22Rv1 (cell line): ENCODE measurements around the gene SERAC1.

Experiments
- H3K27ac ChIP-seq: fragments of 450-650 bp; 2 replicates; pipeline ENCODE4 v1.5.1; 2017
- CTCF ChIP-seq: fragments of 450-650 bp; IDR thresholded peaks from 2 replicates; pipeline ENCODE4 v1.5.1; 2017; ENCODE audit warnings: mild to moderate bottlenecking
- ZFX ChIP-seq: fragments of 450-650 bp; IDR thresholded peaks from 2 replicates; pipeline ENCODE4 v1.6.1; 2017; ENCODE audit warnings: antibody characterized with exemption, borderline replicate concordance

Gene SERAC1

GRCh38 chr6:158143700-158144099, 24.4 kb downstream of the SERAC1 start:
- no peak overlapping the region for H3K27ac ChIP-seq
- TF ChIP-seq CTCF: peak; percentile 32; the same call in 1 of the 2 replicates
- no peak for TF ChIP-seq ZFX

- TF ChIP-seq ZFX (no peak), CTCF (no peak)
- no peak overlapping the region for H3K27ac ChIP-seq
These were observed 25.3 kb downstream of the SERAC1 start for GRCh38 chr6:158142789-158143188.

- no peak overlapping the region for H3K27ac ChIP-seq
- peak; percentile 63 for TF ChIP-seq CTCF
- no peak for TF ChIP-seq ZFX
These were observed 36.1 kb downstream of the SERAC1 start for GRCh38 chr6:158131926-158132325.

GRCh38 chr6:158125271-158125670, 42.8 kb downstream of the SERAC1 start:
- no peak overlapping the region for H3K27ac ChIP-seq
- no peak for TF ChIP-seq ZFX
- TF ChIP-seq CTCF: no peak

GRCh38 chr6:158124288-158124687, 43.8 kb downstream of the SERAC1 start:
- H3K27ac ChIP-seq: no peak overlapping the region
- TF ChIP-seq CTCF (no peak), ZFX (no peak)

- no peak for TF ChIP-seq ZFX
- no peak for TF ChIP-seq CTCF
These were observed 46.0 kb downstream of the SERAC1 start for GRCh38 chr6:158122048-158122447.

GRCh38 chr6:158121335-158121734, 46.7 kb downstream of the SERAC1 start:
- TF ChIP-seq CTCF: no peak
- no peak for TF ChIP-seq ZFX
- no peak overlapping the region for H3K27ac ChIP-seq

More at GRCh38 chr6:158122048-158122447, 46.0 kb downstream of the SERAC1 start:
- no peak overlapping the region for H3K27ac ChIP-seq
